ENCODE data around the gene NFIX.

NFIX gene

GRCh38 chr19:13109361-13110098 is 114.3 kb downstream of the NFIX start:
- no peak for DNase-seq (ENCODE audit: low spot score)

GRCh38 chr19:13110099-13110610 is 114.9 kb downstream of the NFIX start:
- DNase-seq (ENCODE audit: low spot score): no peak

GRCh38 chr19:13112555-13112954 is 117.3 kb downstream of the NFIX start:
- DNase-seq (ENCODE audit: low spot score): no peak

- DNase-seq (ENCODE audit: low spot score): no peak
Measured at GRCh38 chr19:13115936-13116281, 120.6 kb downstream of the NFIX start.

- peak; percentile 98 for DNase-seq (ENCODE audit: low spot score)
Measured at GRCh38 chr19:13116282-13117175, 121.3 kb downstream of the NFIX start, which contains the start of gene TRMT1. Gene TRMT1, minus strand, starts transcription at chr19:13116740. Its CDS starts 341 bp downstream, at chr19:13116399.

- no peak for DNase-seq (ENCODE audit: low spot score)
Measured at GRCh38 chr19:13117176-13117771, 122.0 kb downstream of the NFIX start.

GRCh38 chr19:13117772-13118423 is 122.6 kb downstream of the NFIX start, which contains the start of gene NACC1:
Gene NACC1, plus strand, starts transcription at chr19:13118264. Its CDS starts 16,944 bp downstream, at chr19:13135208.
- peak; percentile 97 for DNase-seq (ENCODE audit: low spot score)

- DNase-seq (ENCODE audit: low spot score): no peak
Measured at GRCh38 chr19:13118424-13119193, 123.3 kb downstream of the NFIX start.

- no peak for DNase-seq (ENCODE audit: low spot score)
Measured at GRCh38 chr19:13119627-13120026, 124.4 kb downstream of the NFIX start.

GRCh38 chr19:13120031-13120430 is 124.8 kb downstream of the NFIX start:
- no peak for DNase-seq (ENCODE audit: low spot score)

- no peak for DNase-seq (ENCODE audit: low spot score)
Measured at GRCh38 chr19:13120817-13121216, 125.5 kb downstream of the NFIX start.

- no peak for DNase-seq (ENCODE audit: low spot score)
Measured at GRCh38 chr19:13121551-13122274, 126.4 kb downstream of the NFIX start.

GRCh38 chr19:13122275-13122878 is 127.1 kb downstream of the NFIX start:
- DNase-seq (ENCODE audit: low spot score): no peak

- DNase-seq (ENCODE audit: low spot score): no peak
Measured at GRCh38 chr19:13122980-13123957, 128.0 kb downstream of the NFIX start.

GRCh38 chr19:13127051-13127450 is 131.8 kb downstream of the NFIX start:
- no peak for DNase-seq (ENCODE audit: low spot score)

GRCh38 chr19:13127811-13128575 is 132.7 kb downstream of the NFIX start:
- DNase-seq (ENCODE audit: low spot score): no peak

GRCh38 chr19:13128583-13128982 is 133.3 kb downstream of the NFIX start:
- no peak for DNase-seq (ENCODE audit: low spot score)

- no peak for DNase-seq (ENCODE audit: low spot score)
Measured at GRCh38 chr19:13129384-13129783, 134.1 kb downstream of the NFIX start.

All from COLO829 (cell line).